Keratinocyte (primary cell): ENCODE data around the gene PTPN2. TPM values are rescaled to one million over a fixed set of nuclear protein-coding genes. Genes with fewer than 3 reads are reported as not detected.

Source experiments
- DNase-seq: peaks from one replicate; pipeline ENCODE4 v3.0.0-alpha.2; 2011; ENCODE audit warnings: low read depth, missing footprints, low spot score
- FAIRE-seq: peaks from 2 replicates; lab custom pipeline; 2011; peaks lifted over from hg19 to GRCh38; lab: Jason Lieb, UNC
- H2AFZ ChIP-seq: 2 replicates; pipeline ENCODE4 v1.6.0; 2012; ENCODE audit warnings: low read length, control low read depth, inconsistent platforms; ENCODE audit not compliant: control insufficient read depth
- H3K27ac ChIP-seq: 2 replicates; pipeline ENCODE4 v1.5.1; 2011; ENCODE audit warnings: low read length; ENCODE audit not compliant: control insufficient read depth, insufficient read depth
- H3K27me3 ChIP-seq: 3 replicates; pipeline ENCODE4 v1.6.0; 2011; ENCODE audit warnings: low read length; ENCODE audit not compliant: control insufficient read depth, insufficient read depth; ENCODE audit errors: extremely low read depth
- H3K36me3 ChIP-seq, 2 experiments: 2 replicates in 1 of 2; 3 replicates in 1 of 2; pipeline ENCODE4 v1.5.1; 2011; ENCODE audit warnings: low read length in 2 of 2, mild to moderate bottlenecking in 1 of 2; ENCODE audit not compliant: control insufficient read depth in 2 of 2, insufficient read depth in 2 of 2; ENCODE audit errors: extremely low read depth in 1 of 2
- H3K4me1 ChIP-seq: 3 replicates; pipeline ENCODE4 v1.5.1; 2011; ENCODE audit warnings: low read length; ENCODE audit not compliant: control insufficient read depth, insufficient read depth; ENCODE audit errors: extremely low read depth
- H3K4me2 ChIP-seq: 3 replicates; pipeline ENCODE4 v1.6.0; 2011; ENCODE audit warnings: low read depth, low read length; ENCODE audit not compliant: control insufficient read depth, insufficient read depth; ENCODE audit errors: extremely low read depth
- H3K4me3 ChIP-seq, 3 experiments: fragments of 200-600 bp in 1 of 3; sonication (generic) in 1 of 3; 2 replicates in 2 of 3; 3 replicates in 1 of 3; pipeline ENCODE4 v1.5.1; 2011 to 2016; ENCODE audit warnings: low read length in 3 of 3, mild to moderate bottlenecking in 3 of 3, control low read depth in 2 of 3, inconsistent platforms in 1 of 3, low read depth in 1 of 3, mixed read lengths in 1 of 3, mixed run types in 1 of 3, moderate library complexity in 1 of 3; ENCODE audit not compliant: control insufficient read depth in 2 of 3, insufficient read depth in 2 of 3; ENCODE audit errors: extremely low read depth in 1 of 3
- H3K79me2 ChIP-seq: 2 replicates; pipeline ENCODE4 v1.6.0; 2012; ENCODE audit warnings: low read length; ENCODE audit not compliant: control insufficient read depth, insufficient read depth
- H3K9ac ChIP-seq: 3 replicates; pipeline ENCODE4 v1.6.0; 2011; ENCODE audit warnings: low read length; ENCODE audit not compliant: control insufficient read depth, insufficient read depth; ENCODE audit errors: extremely low read depth
- H3K9me1 ChIP-seq: 3 replicates; pipeline ENCODE4 v1.6.0; 2011; ENCODE audit warnings: low read length; ENCODE audit not compliant: control insufficient read depth, insufficient read depth; ENCODE audit errors: extremely low read depth
- H3K9me3 ChIP-seq: 2 replicates; pipeline ENCODE4 v1.5.1; 2012; ENCODE audit warnings: low read depth, low read length; ENCODE audit not compliant: control insufficient read depth
- H4K20me1 ChIP-seq: 3 replicates; pipeline ENCODE4 v1.6.0; 2011; ENCODE audit warnings: low read length; ENCODE audit not compliant: control insufficient read depth, insufficient read depth; ENCODE audit errors: extremely low read depth
- EZH2 ChIP-seq: IDR thresholded peaks from one replicate; pipeline ENCODE4 v1.6.1; 2012; ENCODE audit warnings: inconsistent platforms, mild to moderate bottlenecking, low read length, moderate library complexity
- dilution Hi-C: fragments of 300-500 bp; cut with MboI; formaldehyde crosslinking; loops from one replicate; pipeline ENCODE4 v1.7.0; 2020; ENCODE audit warnings: low sequenced_read_pairs; ENCODE audit not compliant: extremely low pct_ligation_motif_present
- polyA plus RNA-seq, 5 experiments: library from polyadenylated mRNA; depleted of rRNA in 3 of 5; stranded (reverse) in 3 of 5; stranded (forward) in 1 of 5; unstranded in 1 of 5; fragments of >200 nt; gene quantifications; 1 replicate in 1 of 5; 2 replicates in 3 of 5; 3 replicates in 1 of 5; pipeline versions ENCODE4 v1.2.1 to v1.2.3, GENCODE V29; 2011 to 2012; ENCODE audit warnings: missing spikeins in 2 of 5, low read depth in 1 of 5, low replicate concordance in 1 of 5
- TF ChIP-seq, protein P1 (sequence below), 3 experiments: IDR thresholded peaks in 1 of 3; conservative IDR thresholded peaks in 1 of 3; optimal IDR thresholded peaks in 1 of 3; 2 replicates in 2 of 3; 3 replicates in 1 of 3; pipeline versions ENCODE3 to v1.5.1; 2011; ENCODE audit warnings: low read length in 3 of 3, mild to moderate bottlenecking in 3 of 3, moderate library complexity in 2 of 3, control low read depth in 1 of 3, inconsistent platforms in 1 of 3; ENCODE audit not compliant: insufficient read depth in 2 of 3; ENCODE audit errors: extremely low read depth in 1 of 3

The PTPN2 gene
- polyA plus RNA-seq, 1 donor (not counting 4 experiments of a cell fraction or from before 2014, with no cell fraction given) = 39.9 TPM

DNA sequence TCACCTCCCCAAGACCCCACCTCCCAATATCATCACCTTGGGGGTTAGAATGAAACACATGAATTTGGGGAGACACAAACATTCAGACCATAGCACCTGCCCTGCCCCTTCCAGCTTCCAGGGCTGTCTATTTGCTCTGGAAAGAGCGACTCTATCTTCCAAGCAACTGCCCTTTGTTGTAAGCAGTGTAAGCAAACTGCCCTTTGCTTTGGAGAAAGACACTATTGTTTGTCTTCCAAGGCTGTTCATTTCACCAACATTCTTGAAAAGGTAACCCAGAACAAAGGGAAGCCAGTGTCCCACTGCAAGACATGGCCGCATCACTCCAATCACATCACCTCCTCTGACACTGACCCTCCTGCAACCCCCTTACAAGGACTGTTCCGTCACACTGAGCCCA lies 46.9 kb upstream of the PTPN2 start:
- dilution Hi-C loops = no loop called here
- no peak for TF ChIP-seq EZH2
- TF ChIP-seq, protein P1, sequence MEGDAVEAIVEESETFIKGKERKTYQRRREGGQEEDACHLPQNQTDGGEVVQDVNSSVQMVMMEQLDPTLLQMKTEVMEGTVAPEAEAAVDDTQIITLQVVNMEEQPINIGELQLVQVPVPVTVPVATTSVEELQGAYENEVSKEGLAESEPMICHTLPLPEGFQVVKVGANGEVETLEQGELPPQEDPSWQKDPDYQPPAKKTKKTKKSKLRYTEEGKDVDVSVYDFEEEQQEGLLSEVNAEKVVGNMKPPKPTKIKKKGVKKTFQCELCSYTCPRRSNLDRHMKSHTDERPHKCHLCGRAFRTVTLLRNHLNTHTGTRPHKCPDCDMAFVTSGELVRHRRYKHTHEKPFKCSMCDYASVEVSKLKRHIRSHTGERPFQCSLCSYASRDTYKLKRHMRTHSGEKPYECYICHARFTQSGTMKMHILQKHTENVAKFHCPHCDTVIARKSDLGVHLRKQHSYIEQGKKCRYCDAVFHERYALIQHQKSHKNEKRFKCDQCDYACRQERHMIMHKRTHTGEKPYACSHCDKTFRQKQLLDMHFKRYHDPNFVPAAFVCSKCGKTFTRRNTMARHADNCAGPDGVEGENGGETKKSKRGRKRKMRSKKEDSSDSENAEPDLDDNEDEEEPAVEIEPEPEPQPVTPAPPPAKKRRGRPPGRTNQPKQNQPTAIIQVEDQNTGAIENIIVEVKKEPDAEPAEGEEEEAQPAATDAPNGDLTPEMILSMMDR (optimal IDR thresholded peaks at IDR 0.05 in 1 of 3, IDR thresholded peaks at IDR 0.05 in 1 of 3, conservative IDR thresholded peaks at IDR 0.05 in 1 of 3; ENCODE audit: extremely low read depth in 1 of 3, insufficient read depth in 2 of 3, low read length in 3 of 3) = no peak
- DNase-seq (no peak), FAIRE-seq (no peak)
- no peaks in the 10 kb centered on the region for H3K36me3 ChIP-seq
- H3K4me2 ChIP-seq = no peak overlapping the region
- no peaks in the 10 kb centered on the region for H3K9me3 ChIP-seq
- H3K27me3 ChIP-seq = no peaks in the 10 kb centered on the region
- no peaks in the 10 kb centered on the region for H3K9me1 ChIP-seq
- peaks cover 2% of the 10 kb centered on the region for H3K4me1 ChIP-seq
- no peaks in the 10 kb centered on the region for H3K79me2 ChIP-seq
- H3K4me3 ChIP-seq = no peak overlapping the region
- H3K9ac ChIP-seq = no peak overlapping the region
- H3K27ac ChIP-seq = no peak overlapping the region
- no peaks in the 10 kb centered on the region for H4K20me1 ChIP-seq
- no peak overlapping the region for H2AFZ ChIP-seq

DNA sequence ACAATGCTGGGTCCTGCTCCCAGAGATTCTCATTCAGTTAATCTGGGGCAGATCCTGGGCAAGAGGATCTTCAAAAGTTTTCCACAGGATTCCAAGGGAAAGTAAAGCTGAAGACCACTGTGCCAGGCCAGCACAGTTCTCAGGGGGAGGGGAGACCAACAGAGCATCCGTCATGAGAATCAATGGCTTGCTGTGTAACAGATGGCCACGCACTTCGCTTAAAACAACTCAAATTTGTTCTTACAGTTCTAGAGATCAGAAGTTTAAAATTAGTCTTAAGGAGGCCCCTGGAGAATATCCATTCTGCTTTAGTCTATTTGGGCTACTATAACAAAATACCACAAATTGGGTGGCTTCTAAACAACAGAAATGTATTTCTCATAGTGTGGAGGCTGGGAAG lies 46.3 kb upstream of the PTPN2 start:
- Histone ChIP-seq H3K27me3 (no peaks in the 10 kb centered on the region), H3K9me1 (no peaks in the 10 kb centered on the region), H3K79me2 (no peaks in the 10 kb centered on the region), H4K20me1 (no peaks in the 10 kb centered on the region), H3K9ac (no peak overlapping the region), H3K4me3 (no peak overlapping the region), H3K27ac (no peak overlapping the region), H3K4me1 (peaks cover 2% of the 10 kb centered on the region), H3K4me2 (no peak overlapping the region), H3K36me3 (no peaks in the 10 kb centered on the region), H2AFZ (no peak overlapping the region), H3K9me3 (no peaks in the 10 kb centered on the region)
- no peak for TF ChIP-seq EZH2
- TF ChIP-seq, protein P1 (optimal IDR thresholded peaks at IDR 0.05 in 1 of 3, IDR thresholded peaks at IDR 0.05 in 1 of 3, conservative IDR thresholded peaks at IDR 0.05 in 1 of 3; ENCODE audit: extremely low read depth in 1 of 3, insufficient read depth in 2 of 3, low read length in 3 of 3) = no peak
- dilution Hi-C loops = no loop called here
- FAIRE-seq = no peak
- DNase-seq = no peak
